Pancreas (tissue), 10 donors: ENCODE measurements around the gene WHRN. TPM values are rescaled to one million over a fixed set of nuclear protein-coding genes. Genes with fewer than 3 reads are reported as not detected.

Experiments
- ATAC-seq, 4 donors: fragments of 200-7000 bp; cut with Tn5 transposase; one replicate each; pipeline versions ENCODE4 v1.8.0 to v1.9.1; 2020; ENCODE audit warnings: mild to moderate bottlenecking in 4 of 4, moderate library complexity in 4 of 4
- DNase-seq, 6 donors: peaks; one replicate each; pipeline ENCODE4 v3.0.0-alpha.2; 2020
- FAIRE-seq: peaks from 2 replicates; lab custom pipeline; 2012; peaks lifted over from hg19 to GRCh38; lab: Jason Lieb, UNC
- H3K27ac ChIP-seq, 4 donors: fragments of 200-600 bp; sonication (generic); 1 replicate in 3 of 4; 2 replicates in 1 of 4; pipeline versions ENCODE4 v1.5.0 to v1.8.0; 2020
- H3K27me3 ChIP-seq, 4 donors: fragments of 200-600 bp; one replicate each; pipeline ENCODE4 v1.8.0; 2021
- H3K36me3 ChIP-seq, 3 donors: fragments of 200-600 bp; sonication (generic) in 1 of 3; one replicate each; pipeline versions ENCODE4 v1.5.0 to v1.8.0; 2020 to 2021
- H3K4me1 ChIP-seq, 3 donors: fragments of 200-600 bp; one replicate each; pipeline ENCODE4 v1.8.0; 2021
- H3K4me3 ChIP-seq, 4 donors: fragments of 200-600 bp; sonication (generic) in 2 of 4; one replicate each; pipeline versions ENCODE4 v1.5.0 to v1.8.0; 2020 to 2021
- H3K9me3 ChIP-seq, 4 donors: fragments of 200-600 bp; one replicate each; pipeline ENCODE4 v1.8.0; 2021
- WGBS, 2 donors: extraction: QIAGEN DNeasy Blood & Tissue Kit; methylation state at CpG; one replicate each; pipeline ENCODE4 v1.1.7; 2013; 5-methylcytosine and 5-hydroxymethylcytosine counted together
- intact Hi-C, 3 donors: fragments of 100-400 bp; cut with DNase I; formaldehyde crosslinking; loops; one replicate each; pipeline versions ENCODE4 v1.11.1 to v1.14.2; 2022
- polyA plus RNA-seq, 2 donors: library from polyadenylated mRNA; stranded (reverse); fragments of 200-250 nt; gene quantifications; one replicate each; pipeline ENCODE4 v1.2.3, GENCODE V29; 2013
- total RNA-seq, 6 donors: library from RNA; stranded (reverse); fragmentation: NEBNext Ultra II Directional in 4 of 6; extraction: Animal tissue kit (Norgen Biotek cat#: 25700) in 4 of 6; gene quantifications; one replicate each; pipeline versions ENCODE4 v1.2.1 to v1.2.4, GENCODE V29; 2021 to 2023
- TF ChIP-seq, protein P1 (sequence below), 4 donors: fragments of 200-600 bp; sonication (generic) in 3 of 4; IDR thresholded peaks; one replicate each; pipeline versions ENCODE4 v1.5.0 to v1.8.0; 2021; ENCODE audit warnings: antibody characterized with exemption in 4 of 4
- donor health status: healthy with polysubstance abuse.
- donor health status: DM: no; HTN: no; CAD: no; lungs with moderate emphysema.
- donor health status: DM: no; HTN: no; CAD: no.
- donor health status: control.
- donor health status: control.
- donor health status: Bipolar disorder and iron deficiency.
- donor health status: DM: yes; HTN: yes; CAD: no.
- donor health status: DM: no; HTN: no; CAD: no.
- donor health status: DM: no; HTN: no; CAD: no.
- donor health status: DM: yes; HTN: yes; CAD: no.

The WHRN gene
- total and polyA plus RNA-seq, 8 donors: 6.7 to 32.2 (median 8.6) TPM

DNA sequence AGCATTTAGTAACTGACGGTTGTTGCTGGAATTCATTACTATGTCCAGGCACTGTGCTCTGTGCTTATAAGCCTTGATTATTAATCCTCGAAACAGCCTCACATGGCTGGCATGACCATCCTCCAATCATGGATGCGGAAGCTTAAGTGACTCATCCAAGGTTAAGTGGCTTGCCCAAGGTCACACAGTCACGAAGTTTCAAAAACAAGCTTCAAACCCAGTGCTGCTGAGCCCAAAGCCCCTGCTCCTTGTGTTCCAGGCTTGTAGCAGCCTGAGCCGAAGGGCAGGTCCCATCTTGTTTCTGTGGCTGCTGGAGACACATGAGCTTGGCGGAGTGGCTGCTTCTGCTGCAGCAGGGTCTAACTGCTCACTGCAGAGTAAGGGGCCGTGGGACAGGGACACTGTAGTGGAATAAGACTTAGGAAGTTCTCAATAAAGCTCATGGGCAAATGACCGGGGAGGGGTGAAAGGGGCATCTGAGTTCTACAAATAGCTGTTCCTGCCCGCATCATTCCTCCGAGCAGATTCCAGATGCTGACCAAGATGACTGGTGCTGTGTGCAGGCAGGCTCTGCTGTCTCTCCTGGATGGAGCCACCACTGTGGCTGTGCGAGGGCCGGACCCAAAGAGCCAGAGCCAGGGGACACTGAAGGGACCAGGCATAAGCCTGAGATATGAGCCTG lies 32.4 kb downstream of the WHRN start:
- DNase-seq (peak in 1 of 6 donors; percentile 23), FAIRE-seq (no peak), ATAC-seq (no peak)
- intact Hi-C loops: no loop called here
- TF ChIP-seq, protein P1, sequence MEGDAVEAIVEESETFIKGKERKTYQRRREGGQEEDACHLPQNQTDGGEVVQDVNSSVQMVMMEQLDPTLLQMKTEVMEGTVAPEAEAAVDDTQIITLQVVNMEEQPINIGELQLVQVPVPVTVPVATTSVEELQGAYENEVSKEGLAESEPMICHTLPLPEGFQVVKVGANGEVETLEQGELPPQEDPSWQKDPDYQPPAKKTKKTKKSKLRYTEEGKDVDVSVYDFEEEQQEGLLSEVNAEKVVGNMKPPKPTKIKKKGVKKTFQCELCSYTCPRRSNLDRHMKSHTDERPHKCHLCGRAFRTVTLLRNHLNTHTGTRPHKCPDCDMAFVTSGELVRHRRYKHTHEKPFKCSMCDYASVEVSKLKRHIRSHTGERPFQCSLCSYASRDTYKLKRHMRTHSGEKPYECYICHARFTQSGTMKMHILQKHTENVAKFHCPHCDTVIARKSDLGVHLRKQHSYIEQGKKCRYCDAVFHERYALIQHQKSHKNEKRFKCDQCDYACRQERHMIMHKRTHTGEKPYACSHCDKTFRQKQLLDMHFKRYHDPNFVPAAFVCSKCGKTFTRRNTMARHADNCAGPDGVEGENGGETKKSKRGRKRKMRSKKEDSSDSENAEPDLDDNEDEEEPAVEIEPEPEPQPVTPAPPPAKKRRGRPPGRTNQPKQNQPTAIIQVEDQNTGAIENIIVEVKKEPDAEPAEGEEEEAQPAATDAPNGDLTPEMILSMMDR (IDR thresholded peaks at IDR 0.05): no peak
- Histone ChIP-seq H3K4me3 (no peak overlapping the region), H3K4me1 (peaks cover 7 to 11% (median 9%) of the 10 kb centered on the region in 3 donors), H3K9me3 (no peaks in the 10 kb centered on the region), H3K36me3 (no peaks in the 10 kb centered on the region), H3K27ac (no peak overlapping the region), H3K27me3 (no peaks in the 10 kb centered on the region)
- WGBS, 2 donors: 77 to 78% methylated on average over 12 of the region's 12 CpGs

DNA sequence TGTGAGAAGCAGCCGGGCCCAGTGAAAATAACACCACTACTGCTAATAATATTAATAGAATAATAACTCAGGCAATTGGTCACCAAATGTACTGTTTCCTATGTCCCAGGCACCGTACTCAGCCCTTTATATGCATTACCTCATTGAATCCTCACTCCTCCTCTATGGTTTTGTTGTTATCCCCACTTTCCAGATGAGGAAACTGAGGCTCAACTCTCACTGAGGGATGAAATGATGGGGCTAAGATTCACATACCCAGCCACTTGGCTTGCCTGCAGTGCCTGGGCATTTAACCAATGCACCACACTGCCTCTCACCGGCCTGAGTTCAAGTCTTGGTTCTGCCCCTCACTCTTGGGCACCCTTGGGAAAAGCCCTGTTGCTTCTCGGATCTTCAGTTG lies 34.1 kb downstream of the WHRN start:
- intact Hi-C loops: no loop called here
- Histone ChIP-seq H3K36me3 (no peaks in the 10 kb centered on the region), H3K9me3 (no peaks in the 10 kb centered on the region), H3K4me1 (no peaks in the 10 kb centered on the region), H3K27ac (no peak overlapping the region), H3K4me3 (no peak overlapping the region), H3K27me3 (no peaks in the 10 kb centered on the region)
- TF ChIP-seq, protein P1 (IDR thresholded peaks at IDR 0.05): no peak
- FAIRE-seq (no peak), DNase-seq (no peak), ATAC-seq (no peak)
- 93 to 94% methylated on average over 4 of the region's 4 CpGs for WGBS, 2 donors

DNA sequence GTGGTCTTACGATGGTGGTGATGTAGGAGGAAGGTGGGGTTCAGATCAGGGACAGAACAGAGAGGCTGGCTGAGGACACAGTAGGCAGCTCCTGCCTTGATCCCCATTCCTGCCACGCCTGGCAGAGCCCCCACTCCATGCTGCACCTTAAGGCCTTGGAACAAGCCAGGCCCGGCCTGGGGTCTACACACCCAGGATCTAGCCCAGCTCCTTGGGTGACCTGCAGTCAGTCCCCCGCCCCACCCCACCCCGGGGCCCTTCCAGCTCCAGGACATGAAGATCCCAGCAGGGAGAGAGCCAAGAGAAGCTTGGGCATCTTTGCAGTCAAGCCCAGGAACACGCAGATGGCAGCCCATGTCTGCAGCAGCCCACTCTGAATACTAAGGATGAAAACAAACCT lies 34.7 kb downstream of the WHRN start:
- ATAC-seq (no peak), DNase-seq (peak in 1 of 6 donors; percentile 29), FAIRE-seq (no peak)
- no peaks in the 10 kb centered on the region for H3K4me1 ChIP-seq
- H3K27me3 ChIP-seq: no peaks in the 10 kb centered on the region
- 93 to 97% methylated on average over 6 of the region's 6 CpGs for WGBS, 2 donors
- H3K9me3 ChIP-seq: no peaks in the 10 kb centered on the region
- H3K4me3 ChIP-seq: no peak overlapping the region
- TF ChIP-seq, protein P1 (IDR thresholded peaks at IDR 0.05): no peak
- no peak overlapping the region for H3K27ac ChIP-seq
- no peaks in the 10 kb centered on the region for H3K36me3 ChIP-seq
- intact Hi-C loops: no loop called here

DNA sequence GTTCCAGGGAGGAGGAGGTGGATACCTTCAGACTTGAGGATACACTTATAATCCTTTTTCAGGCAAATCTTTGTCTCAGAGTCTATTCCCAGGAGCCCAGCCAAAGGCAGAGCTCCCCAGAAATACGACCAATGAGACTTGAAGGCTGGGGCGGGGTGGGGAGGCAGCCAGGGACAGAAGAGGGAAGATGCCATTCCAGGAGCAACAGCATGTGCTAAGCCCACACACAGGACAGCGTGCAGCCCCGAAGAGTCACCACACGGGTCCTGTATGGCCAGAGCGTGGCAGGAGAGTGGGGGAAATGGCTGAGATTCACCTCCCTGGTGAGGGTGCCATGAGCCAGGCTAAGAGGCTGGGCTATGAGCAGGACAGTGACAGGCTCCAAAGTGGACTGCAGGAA lies 35.2 kb downstream of the WHRN start:
- H3K4me1 ChIP-seq: no peaks in the 10 kb centered on the region
- no peaks in the 10 kb centered on the region for H3K9me3 ChIP-seq
- no peak overlapping the region for H3K27ac ChIP-seq
- H3K27me3 ChIP-seq: no peaks in the 10 kb centered on the region
- FAIRE-seq (no peak), ATAC-seq (no peak), DNase-seq (no peak)
- 95 to 97% methylated on average over 6 of the region's 6 CpGs for WGBS, 2 donors
- intact Hi-C loops: no loop called here
- TF ChIP-seq, protein P1 (IDR thresholded peaks at IDR 0.05): no peak
- H3K4me3 ChIP-seq: no peak overlapping the region
- H3K36me3 ChIP-seq: no peaks in the 10 kb centered on the region

DNA sequence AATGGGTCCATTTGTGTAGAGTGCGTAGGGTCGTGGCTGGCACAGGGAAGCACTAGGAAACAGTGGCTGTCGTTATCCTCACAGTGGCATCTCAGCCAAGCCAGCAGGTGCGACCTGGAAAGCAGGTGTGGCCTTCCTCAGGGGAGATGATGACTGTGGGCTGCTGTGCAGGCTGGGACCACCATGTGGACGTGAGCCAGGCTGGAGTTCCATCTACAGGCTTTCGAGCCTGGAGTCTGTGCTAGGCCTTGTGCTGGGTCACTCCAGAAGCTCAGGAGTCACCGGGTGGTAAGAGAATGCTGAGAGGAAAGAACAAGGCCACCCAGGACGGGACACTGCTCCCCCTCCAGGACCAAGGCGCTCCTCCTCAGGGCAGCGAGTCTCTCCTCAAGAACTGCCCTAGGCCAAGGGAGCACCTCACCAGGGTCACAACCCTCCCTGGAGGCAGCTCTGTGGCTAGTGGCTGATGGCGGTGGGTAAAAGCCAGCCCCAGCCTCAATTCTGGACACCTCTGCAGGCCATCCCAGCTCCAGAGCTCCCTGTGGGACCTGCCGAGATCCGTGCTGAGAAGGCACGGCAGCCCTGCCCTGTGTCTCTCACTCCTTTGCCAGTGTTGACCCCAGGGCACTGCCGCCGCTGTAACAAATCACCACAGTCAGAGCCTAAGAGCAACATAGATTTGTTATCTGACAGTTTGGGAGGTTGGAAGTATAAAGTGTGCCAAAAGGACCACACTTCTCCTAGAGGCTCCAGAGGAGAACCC lies 36.0 kb downstream of the WHRN start:
- FAIRE-seq: no peak
- TF ChIP-seq, protein P1 (IDR thresholded peaks at IDR 0.05): no peak
- Histone ChIP-seq H3K4me3 (no peak overlapping the region), H3K27me3 (no peaks in the 10 kb centered on the region), H3K4me1 (no peaks in the 10 kb centered on the region), H3K27ac (no peak overlapping the region), H3K36me3 (no peaks in the 10 kb centered on the region), H3K9me3 (no peaks in the 10 kb centered on the region)
- no peak for DNase-seq
- WGBS, 2 donors: 94 to 96% methylated on average over 16 of the region's 16 CpGs
- ATAC-seq: no peak
- intact Hi-C loops: no loop called here
